Duodenal mucosa (tissue), 2 donors: ENCODE data around the gene DHRS4L2.
A peak's percentile ranks its signal among the peaks of the same experiment; 100 is the strongest.
"Not testable (repeated sequence)": the region's sequence is repeated elsewhere in the genome, so short reads cannot be mapped to it uniquely, and the experiment has no call there.

Experiments
- H3K27ac ChIP-seq: one replicate; pipeline ENCODE4 v1.7.0; 2013; ENCODE audit warnings: low read depth, low read length
- H3K27me3 ChIP-seq, 2 donors: one replicate each; pipeline ENCODE4 v1.7.0; 2013; ENCODE audit warnings: low read length in 2 of 2, control low read depth in 1 of 2; ENCODE audit not compliant: insufficient read depth in 2 of 2, control insufficient read depth in 1 of 2
- H3K36me3 ChIP-seq, 2 donors: one replicate each; pipeline ENCODE4 v1.7.0; 2013; ENCODE audit warnings: low read length in 2 of 2, control low read depth in 1 of 2; ENCODE audit not compliant: insufficient read depth in 2 of 2, control insufficient read depth in 1 of 2
- H3K4me1 ChIP-seq, 2 donors: one replicate each; pipeline ENCODE4 v1.7.0; 2013; ENCODE audit warnings: low read length in 2 of 2, control low read depth in 1 of 2; ENCODE audit not compliant: insufficient read depth in 2 of 2, control insufficient read depth in 1 of 2
- H3K4me3 ChIP-seq, 2 donors: one replicate each; pipeline ENCODE4 v1.7.0; 2013; ENCODE audit warnings: low read length in 2 of 2, low read depth in 1 of 2
- H3K9ac ChIP-seq, 2 donors: one replicate each; pipeline ENCODE4 v1.7.0; 2013; ENCODE audit warnings: low read length in 2 of 2, low read depth in 1 of 2
- H3K9me3 ChIP-seq, 2 donors: one replicate each; pipeline ENCODE4 v1.7.0; 2013; ENCODE audit warnings: low read length in 2 of 2, control low read depth in 1 of 2; ENCODE audit not compliant: control insufficient read depth in 1 of 2

DHRS4L2 gene

GRCh38 chr14:24018978-24019377 lies 30.2 kb downstream of the DHRS4L2 start:
- not testable (repeated sequence) for H3K36me3 ChIP-seq, H3K9me3 ChIP-seq, H3K4me3 ChIP-seq, H3K27ac ChIP-seq, H3K9ac ChIP-seq, H3K4me1 ChIP-seq, H3K27me3 ChIP-seq

- H3K4me1 ChIP-seq, H3K36me3 ChIP-seq, H3K4me3 ChIP-seq, H3K27me3 ChIP-seq, H3K27ac ChIP-seq, H3K9ac ChIP-seq, H3K9me3 ChIP-seq: not testable (repeated sequence)
Observed at GRCh38 chr14:24019944-24020343, 31.2 kb downstream of the DHRS4L2 start.

GRCh38 chr14:24020520-24020919 lies 31.8 kb downstream of the DHRS4L2 start:
- H3K4me1 ChIP-seq, H3K9ac ChIP-seq, H3K27me3 ChIP-seq, H3K9me3 ChIP-seq, H3K36me3 ChIP-seq, H3K4me3 ChIP-seq, H3K27ac ChIP-seq: not testable (repeated sequence)

- not testable (repeated sequence) for H3K9ac ChIP-seq, H3K27ac ChIP-seq, H3K27me3 ChIP-seq, H3K36me3 ChIP-seq, H3K9me3 ChIP-seq, H3K4me1 ChIP-seq, H3K4me3 ChIP-seq
Observed at GRCh38 chr14:24024939-24025418, 36.2 kb downstream of the DHRS4L2 start.

GRCh38 chr14:24029687-24030086 lies 41.0 kb downstream of the DHRS4L2 start:
- not testable (repeated sequence) for H3K9me3 ChIP-seq, H3K27me3 ChIP-seq, H3K36me3 ChIP-seq, H3K4me3 ChIP-seq, H3K27ac ChIP-seq, H3K4me1 ChIP-seq, H3K9ac ChIP-seq

GRCh38 chr14:24031331-24031730 lies 42.6 kb downstream of the DHRS4L2 start:
- not testable (repeated sequence) for H3K4me1 ChIP-seq, H3K27ac ChIP-seq, H3K9me3 ChIP-seq, H3K27me3 ChIP-seq, H3K36me3 ChIP-seq, H3K4me3 ChIP-seq, H3K9ac ChIP-seq

GRCh38 chr14:24032727-24033418 lies 44.1 kb downstream of the DHRS4L2 start:
- H3K9me3 ChIP-seq: no peaks in the 10 kb centered on the region
- peaks cover 0 to 3% of the 10 kb centered on the region in 2 donors for H3K4me1 ChIP-seq
- no peaks in the 10 kb centered on the region for H3K27me3 ChIP-seq
- no peak overlapping the region for H3K9ac ChIP-seq
- no peak overlapping the region for H3K27ac ChIP-seq
- H3K4me3 ChIP-seq: no peak overlapping the region
- H3K36me3 ChIP-seq: no peaks in the 10 kb centered on the region

- H3K9ac ChIP-seq, H3K27me3 ChIP-seq, H3K36me3 ChIP-seq, H3K27ac ChIP-seq, H3K4me1 ChIP-seq, H3K9me3 ChIP-seq: not testable (repeated sequence)
- peak overlapping the region in 1 of 2 donors; percentile 88 for H3K4me3 ChIP-seq
Observed at GRCh38 chr14:24035769-24036168, 47.0 kb downstream of the DHRS4L2 start.

- Histone ChIP-seq H3K9me3 (no peaks in the 10 kb centered on the region), H3K27me3 (no peaks in the 10 kb centered on the region), H3K4me1 (peaks cover 0 to 3% of the 10 kb centered on the region in 2 donors), H3K4me3 (peak overlapping the region; percentile 82 to 88), H3K36me3 (no peaks in the 10 kb centered on the region), H3K9ac (peak overlapping the region; percentile 78), H3K27ac (peak overlapping the region; percentile 92)
Observed at GRCh38 chr14:24036169-24036962, 47.6 kb downstream of the DHRS4L2 start.

- Histone ChIP-seq H3K9ac (peak overlapping the region in 1 of 2 donors; percentile 78), H3K4me3 (peak overlapping the region; percentile 82 to 88), H3K27ac (peak overlapping the region; percentile 92)
- not testable (repeated sequence) for H3K9me3 ChIP-seq, H3K27me3 ChIP-seq, H3K36me3 ChIP-seq, H3K4me1 ChIP-seq
Observed at GRCh38 chr14:24036963-24037657, 48.4 kb downstream of the DHRS4L2 start.
